Measurements from ENCODE around the gene KSR1. TPM values are rescaled to one million over a fixed set of nuclear protein-coding genes. Genes with fewer than 3 reads are reported as not detected.

Gene KSR1
- total RNA-seq, 4 donors from 2014 or later, result 10.4 to 17.7 (median 13.2) TPM

DNA sequence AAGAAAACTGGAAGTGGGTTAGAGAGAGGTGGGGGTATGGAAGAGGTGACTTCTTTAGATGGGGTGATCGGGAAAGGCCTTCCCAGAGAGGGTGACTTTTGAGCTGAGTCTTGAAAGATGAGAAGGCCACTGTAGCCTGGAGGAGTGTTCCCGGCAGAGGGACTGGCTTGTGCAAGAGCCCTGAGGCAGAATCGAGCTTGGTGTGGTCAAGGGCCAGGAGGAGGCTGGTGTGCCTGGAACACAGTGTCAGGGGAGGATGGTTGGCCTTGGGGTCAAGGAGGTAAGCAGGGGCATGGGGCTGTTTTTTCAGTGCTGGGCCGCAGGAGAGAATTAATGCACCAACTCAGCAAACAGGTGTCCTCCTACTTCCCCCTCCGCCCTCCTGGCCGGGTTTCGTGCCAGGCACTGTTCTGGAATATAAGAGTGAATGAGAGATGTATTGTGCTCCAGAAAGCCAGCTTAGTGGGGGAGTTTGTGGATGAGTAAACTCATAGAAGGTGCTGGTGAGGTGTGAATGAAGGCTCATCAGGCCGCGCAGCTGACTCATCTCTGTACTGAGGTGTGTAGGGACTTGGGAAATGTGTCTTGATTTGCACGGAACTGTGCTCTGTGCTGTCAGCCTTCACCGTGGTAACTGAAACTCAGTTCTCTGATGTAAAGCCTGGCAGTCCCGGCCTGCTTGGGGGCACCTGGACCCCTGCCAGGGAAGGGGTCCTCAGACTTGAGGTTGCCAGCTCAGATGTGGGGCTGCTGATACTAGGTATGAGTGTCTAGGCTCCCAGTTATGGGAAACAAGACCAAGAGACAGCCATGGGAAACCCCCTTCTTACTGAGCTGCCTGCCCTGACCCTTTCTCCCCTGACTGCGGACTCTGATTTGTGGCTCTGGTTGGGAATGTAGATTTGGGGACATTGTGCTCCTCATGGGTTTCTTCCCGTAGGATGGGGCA is 15.3 kb downstream of the KSR1 start:
- DNase-seq (no peak), ATAC-seq (no peak)
- in situ Hi-C loops (cut with MboI; ENCODE audit: low sequenced_read_pairs in 4 of 4) (loop anchor here in 2 of 4 donors (25.0 kb wide), 1 partner anchor 109 kb away; no protein-coding TSS in a partner anchor), intact Hi-C loops (cut with DNase I; ENCODE audit: low total_unique reads) (no loop called here)
- H3K9me3 ChIP-seq, result no peaks in the 10 kb centered on the region
- peaks cover 0 to 6% of the 10 kb centered on the region in 2 donors for H3K4me1 ChIP-seq
- no peak overlapping the region for H3K27ac ChIP-seq
- H3K36me3 ChIP-seq, result no peaks in the 10 kb centered on the region
- H3K27me3 ChIP-seq, result no peaks in the 10 kb centered on the region
- no peak overlapping the region for H3K4me3 ChIP-seq
- TF ChIP-seq, protein P1, sequence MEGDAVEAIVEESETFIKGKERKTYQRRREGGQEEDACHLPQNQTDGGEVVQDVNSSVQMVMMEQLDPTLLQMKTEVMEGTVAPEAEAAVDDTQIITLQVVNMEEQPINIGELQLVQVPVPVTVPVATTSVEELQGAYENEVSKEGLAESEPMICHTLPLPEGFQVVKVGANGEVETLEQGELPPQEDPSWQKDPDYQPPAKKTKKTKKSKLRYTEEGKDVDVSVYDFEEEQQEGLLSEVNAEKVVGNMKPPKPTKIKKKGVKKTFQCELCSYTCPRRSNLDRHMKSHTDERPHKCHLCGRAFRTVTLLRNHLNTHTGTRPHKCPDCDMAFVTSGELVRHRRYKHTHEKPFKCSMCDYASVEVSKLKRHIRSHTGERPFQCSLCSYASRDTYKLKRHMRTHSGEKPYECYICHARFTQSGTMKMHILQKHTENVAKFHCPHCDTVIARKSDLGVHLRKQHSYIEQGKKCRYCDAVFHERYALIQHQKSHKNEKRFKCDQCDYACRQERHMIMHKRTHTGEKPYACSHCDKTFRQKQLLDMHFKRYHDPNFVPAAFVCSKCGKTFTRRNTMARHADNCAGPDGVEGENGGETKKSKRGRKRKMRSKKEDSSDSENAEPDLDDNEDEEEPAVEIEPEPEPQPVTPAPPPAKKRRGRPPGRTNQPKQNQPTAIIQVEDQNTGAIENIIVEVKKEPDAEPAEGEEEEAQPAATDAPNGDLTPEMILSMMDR (IDR thresholded peaks at IDR 0.05 in 4 of 5, conservative IDR thresholded peaks at IDR 0.05 in 1 of 5), result no peak

DNA sequence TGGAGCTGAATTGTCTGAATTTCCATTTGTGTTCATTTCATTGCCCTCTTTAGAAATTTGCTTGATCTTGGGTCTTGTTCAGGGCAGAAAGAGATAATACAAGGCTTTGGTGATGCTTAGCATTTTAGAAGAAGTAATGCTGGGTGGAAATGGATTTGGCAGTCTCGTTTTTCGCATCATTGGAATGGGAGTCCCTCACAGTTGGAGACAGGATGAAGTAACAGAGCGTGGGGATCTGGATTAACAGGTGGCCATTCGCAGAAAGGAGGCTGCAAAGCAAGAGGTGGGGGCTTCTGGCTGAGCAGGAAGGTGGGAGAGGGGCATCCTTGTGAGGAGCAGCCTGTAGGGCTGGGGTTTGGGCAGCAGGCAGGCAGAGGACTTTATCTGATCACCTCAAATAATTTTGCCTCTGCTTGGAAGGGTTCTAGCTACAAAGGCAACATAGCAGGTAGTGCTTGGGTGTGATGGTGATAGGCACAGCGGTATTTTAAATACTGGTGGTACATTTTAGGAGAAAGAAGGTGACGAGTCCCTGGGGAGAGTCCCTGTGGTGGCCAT is 17.0 kb downstream of the KSR1 start:
- no peak for DNase-seq
- no peak for TF ChIP-seq POLR2A (IDR thresholded peaks at IDR 0.05)
- TF ChIP-seq, protein P1 (IDR thresholded peaks at IDR 0.05 in 4 of 5, conservative IDR thresholded peaks at IDR 0.05 in 1 of 5), result no peak
- Histone ChIP-seq H3K27ac (peak overlapping the region in 1 of 4 donors; percentile 43), H3K4me1 (peaks cover 0 to 6% of the 10 kb centered on the region in 2 donors), H3K4me3 (no peak overlapping the region), H3K27me3 (no peaks in the 10 kb centered on the region), H3K36me3 (no peaks in the 10 kb centered on the region), H3K9me3 (no peaks in the 10 kb centered on the region)
- intact Hi-C loops (cut with DNase I; ENCODE audit: low total_unique reads) (no loop called here), in situ Hi-C loops (cut with MboI; ENCODE audit: low sequenced_read_pairs in 4 of 4) (loop anchor here in 2 of 4 donors (25.0 kb wide), 1 partner anchor 111 kb away; no protein-coding TSS in a partner anchor)
- no peak for ATAC-seq

DNA sequence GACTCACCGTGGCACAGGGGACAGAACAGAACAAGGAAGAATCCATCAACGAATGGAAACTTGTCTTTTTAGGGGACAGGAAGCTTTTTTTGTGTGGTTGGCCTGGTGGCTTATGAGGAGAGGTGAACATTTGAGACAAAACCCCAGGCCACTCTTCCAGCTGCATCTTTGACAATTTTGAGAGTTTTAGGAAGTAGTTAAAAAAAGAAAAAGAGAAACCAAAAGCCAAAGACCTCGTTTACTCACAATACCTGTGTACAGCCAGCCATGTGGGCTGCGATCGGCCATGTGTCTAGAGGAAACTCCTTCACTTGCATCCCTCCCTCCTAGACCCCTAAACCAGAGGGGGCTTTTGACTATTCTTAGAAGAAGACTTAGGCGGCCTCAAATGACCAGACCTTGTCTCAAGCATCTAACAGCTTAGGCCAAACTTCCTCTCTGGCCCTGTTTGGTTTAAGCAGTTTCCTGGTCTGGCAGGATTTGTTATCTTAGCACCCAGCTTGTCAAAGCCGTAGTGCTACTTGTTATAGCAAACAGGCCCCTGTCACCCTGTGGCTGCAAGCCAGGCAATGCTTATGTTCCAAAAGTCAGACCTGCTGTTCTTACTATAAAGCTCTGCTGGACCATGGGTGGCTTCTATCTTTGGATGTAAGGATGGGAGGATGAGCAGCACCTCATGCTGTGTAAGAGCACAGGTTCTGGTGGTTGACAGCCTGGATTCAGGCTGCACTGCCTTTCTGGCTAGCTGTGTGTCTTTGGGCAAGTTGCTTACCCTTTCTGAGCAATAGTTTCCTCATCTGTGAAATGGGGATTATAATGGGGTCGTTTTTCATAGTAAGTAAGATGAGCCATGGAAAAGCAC is 17.7 kb downstream of the KSR1 start:
- Histone ChIP-seq H3K4me1 (peaks cover 0 to 6% of the 10 kb centered on the region in 2 donors), H3K27ac (peak overlapping the region in 3 of 4 donors; percentile 10 to 43 (median 16)), H3K4me3 (no peak overlapping the region), H3K36me3 (no peaks in the 10 kb centered on the region), H3K9me3 (no peaks in the 10 kb centered on the region), H3K27me3 (no peaks in the 10 kb centered on the region)
- no peak for ATAC-seq
- intact Hi-C loops (cut with DNase I; ENCODE audit: low total_unique reads) (no loop called here), in situ Hi-C loops (cut with MboI; ENCODE audit: low sequenced_read_pairs in 4 of 4) (loop anchor here in 2 of 4 donors (25.0 kb wide), 1 partner anchor 112 kb away; no protein-coding TSS in a partner anchor)
- no peak for DNase-seq
- no peak for TF ChIP-seq POLR2A (IDR thresholded peaks at IDR 0.05)
- TF ChIP-seq, protein P1 (IDR thresholded peaks at IDR 0.05 in 4 of 5, conservative IDR thresholded peaks at IDR 0.05 in 1 of 5), result no peak

DNA sequence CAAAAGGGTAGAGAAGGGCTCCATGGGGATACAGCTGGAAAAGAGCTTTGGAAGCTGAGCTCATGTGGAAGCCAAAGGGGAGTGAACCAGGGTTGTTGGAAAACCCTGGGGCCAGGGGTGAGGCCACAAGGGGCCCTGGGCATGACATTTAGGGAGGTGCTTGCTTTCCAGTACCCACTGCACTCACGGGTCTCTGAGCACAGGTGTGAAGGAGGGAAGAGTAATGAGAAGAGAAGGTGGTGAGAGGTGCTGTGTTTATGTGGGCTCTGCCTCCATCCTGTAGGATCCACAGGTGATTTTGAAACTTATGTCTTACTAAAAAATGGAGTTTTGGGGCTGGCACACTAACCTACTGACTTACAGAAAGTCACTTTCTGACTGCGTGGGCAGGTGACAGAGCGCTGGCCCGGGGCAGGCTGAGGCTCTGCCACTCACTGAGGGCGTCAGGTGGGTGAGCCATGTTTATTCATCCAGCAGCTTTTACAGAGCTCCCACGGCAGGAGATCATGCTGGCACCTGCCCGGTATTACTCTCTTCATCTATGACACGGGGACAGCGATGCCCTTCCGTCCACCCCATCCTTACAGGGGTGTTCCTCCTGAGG is 18.9 kb downstream of the KSR1 start:
- no peaks in the 10 kb centered on the region for H3K9me3 ChIP-seq
- no peak for DNase-seq
- no peak for TF ChIP-seq POLR2A (IDR thresholded peaks at IDR 0.05)
- TF ChIP-seq, protein P1 (IDR thresholded peaks at IDR 0.05 in 4 of 5, conservative IDR thresholded peaks at IDR 0.05 in 1 of 5), result no peak
- H3K36me3 ChIP-seq, result no peaks in the 10 kb centered on the region
- intact Hi-C loops (cut with DNase I; ENCODE audit: low total_unique reads), result no loop called here
- peaks cover 0 to 6% of the 10 kb centered on the region in 2 donors for H3K4me1 ChIP-seq
- in situ Hi-C loops (cut with MboI; ENCODE audit: low sequenced_read_pairs in 4 of 4), result loop anchor here in 1 of 4 donors (25.0 kb wide), 2 partner anchors 112 to 238 kb away; no protein-coding TSS in a partner anchor
- ATAC-seq, result no peak
- no peak overlapping the region for H3K27ac ChIP-seq
- no peaks in the 10 kb centered on the region for H3K27me3 ChIP-seq
- H3K4me3 ChIP-seq, result no peak overlapping the region

Data from gastrocnemius medialis (tissue), 4 donors.